ENCODE measurements around the gene DMC1. TPM values are rescaled to one million over a fixed set of nuclear protein-coding genes. Genes with fewer than 3 reads are reported as not detected.

The DMC1 gene
- total RNA-seq, 6 experiments from 2014 or later: 0.55 TPM; not detected in 5

DNA sequence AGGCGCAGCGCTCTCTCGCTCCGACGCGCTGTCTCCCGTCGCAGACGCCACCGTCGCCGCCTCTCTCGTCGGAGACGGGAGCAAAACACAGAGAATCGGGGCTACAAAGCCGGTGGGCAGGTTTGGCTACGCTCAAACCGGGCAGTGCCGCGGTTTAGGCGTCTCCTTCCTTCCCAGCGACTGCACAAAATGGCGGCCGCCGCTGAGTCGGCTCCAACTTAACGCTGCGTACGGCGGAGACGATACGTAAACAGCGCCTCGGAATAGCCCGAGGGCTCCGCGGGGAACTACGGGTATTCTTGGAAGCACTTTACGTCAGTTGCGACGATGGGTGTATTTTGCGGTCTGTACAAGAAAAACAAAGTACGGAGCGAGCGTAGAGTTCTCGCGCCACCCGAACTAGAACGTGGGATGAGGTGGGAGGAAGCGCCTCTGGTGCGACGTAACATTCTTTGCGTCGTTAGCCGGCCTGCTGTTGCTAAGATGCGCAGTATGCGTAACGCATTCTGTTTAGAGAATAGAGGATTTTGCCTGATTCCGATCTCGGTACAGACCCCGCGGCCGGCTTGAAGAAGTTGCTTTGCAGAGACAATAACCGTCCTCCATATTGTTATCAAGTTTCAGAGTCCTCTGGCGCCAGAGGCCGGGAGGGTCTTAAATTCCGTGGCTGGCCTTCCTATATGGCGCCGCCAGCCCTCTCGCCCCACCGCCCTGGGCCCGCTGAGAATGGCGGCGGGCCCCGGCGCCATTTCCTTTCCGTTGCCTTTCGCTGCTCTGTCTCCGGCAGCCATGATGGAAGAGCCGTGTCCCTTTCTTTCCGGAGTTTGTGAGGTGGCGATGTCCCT is 63.6 kb downstream of the DMC1 start, which contains the start of gene DDX17:
Gene DDX17, minus strand, starts transcription at position 194 of the 845 bp plus-strand sequence.
- H3K9me3 ChIP-seq: no peaks in the 10 kb centered on the region
- H3K4me1 ChIP-seq: peaks cover 0 to 38% (median 3%) of the 10 kb centered on the region in 4 donors
- peaks cover 0 to 2% (median 0%) of the 10 kb centered on the region in 4 donors for H3K36me3 ChIP-seq
- H3K27me3 ChIP-seq: no peaks in the 10 kb centered on the region
- intact Hi-C loops (cut with DNase I): no loop called here
- peak; percentile 56 for TF ChIP-seq POLR2A (IDR thresholded peaks at IDR 0.05)
- TF ChIP-seq, protein P1, sequence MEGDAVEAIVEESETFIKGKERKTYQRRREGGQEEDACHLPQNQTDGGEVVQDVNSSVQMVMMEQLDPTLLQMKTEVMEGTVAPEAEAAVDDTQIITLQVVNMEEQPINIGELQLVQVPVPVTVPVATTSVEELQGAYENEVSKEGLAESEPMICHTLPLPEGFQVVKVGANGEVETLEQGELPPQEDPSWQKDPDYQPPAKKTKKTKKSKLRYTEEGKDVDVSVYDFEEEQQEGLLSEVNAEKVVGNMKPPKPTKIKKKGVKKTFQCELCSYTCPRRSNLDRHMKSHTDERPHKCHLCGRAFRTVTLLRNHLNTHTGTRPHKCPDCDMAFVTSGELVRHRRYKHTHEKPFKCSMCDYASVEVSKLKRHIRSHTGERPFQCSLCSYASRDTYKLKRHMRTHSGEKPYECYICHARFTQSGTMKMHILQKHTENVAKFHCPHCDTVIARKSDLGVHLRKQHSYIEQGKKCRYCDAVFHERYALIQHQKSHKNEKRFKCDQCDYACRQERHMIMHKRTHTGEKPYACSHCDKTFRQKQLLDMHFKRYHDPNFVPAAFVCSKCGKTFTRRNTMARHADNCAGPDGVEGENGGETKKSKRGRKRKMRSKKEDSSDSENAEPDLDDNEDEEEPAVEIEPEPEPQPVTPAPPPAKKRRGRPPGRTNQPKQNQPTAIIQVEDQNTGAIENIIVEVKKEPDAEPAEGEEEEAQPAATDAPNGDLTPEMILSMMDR (IDR thresholded peaks at IDR 0.05): no peak
- peak; percentile 86 to 89 (median 88) for ATAC-seq
- peak; percentile 90 to 94 (median 93) for DNase-seq
- 3% methylated on average over 49 of the region's 83 CpGs for WGBS (ENCODE audit: insufficient coverage, low coverage, low lambda C conversion rate, missing lambda C conversion rate)
- peak within 1 kb of the TSS; percentile 76 to 92 (median 91) for H3K4me3 ChIP-seq
- peak within 1 kb of the TSS; percentile 100 for H3K27ac ChIP-seq

DNA sequence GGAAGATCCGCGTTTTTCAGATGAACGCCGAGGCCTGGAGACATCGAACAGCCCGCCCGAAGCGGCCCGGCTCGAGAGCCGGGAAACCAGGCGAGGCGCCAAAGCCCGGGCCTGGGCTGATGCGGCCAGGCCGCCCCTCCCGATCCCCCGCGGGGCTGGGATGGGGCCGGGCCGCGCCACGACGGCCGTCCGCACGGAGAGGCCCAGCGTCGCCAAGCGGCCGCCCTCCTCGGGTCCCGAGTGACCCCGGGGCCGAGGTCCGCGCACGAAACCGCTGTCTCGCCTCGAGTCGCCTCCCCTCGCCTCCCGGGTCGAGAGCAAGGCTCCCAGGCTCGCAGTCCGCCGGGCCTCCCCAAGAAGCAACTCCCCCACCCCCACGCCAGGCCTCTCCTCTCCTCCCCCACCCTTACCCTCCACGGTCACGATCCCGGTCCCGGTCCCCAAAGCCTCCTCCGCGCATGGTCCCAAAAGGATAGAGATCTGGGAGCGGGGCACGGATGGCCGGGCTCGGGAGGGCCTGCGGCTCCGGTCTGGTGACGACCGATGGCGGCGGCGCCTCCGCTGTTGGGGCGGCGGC is 64.4 kb downstream of the DMC1 start:
- Histone ChIP-seq H3K9me3 (no peaks in the 10 kb centered on the region), H3K4me1 (peaks cover 0 to 38% (median 3%) of the 10 kb centered on the region in 4 donors), H3K4me3 (peak overlapping the region; percentile 76 to 92 (median 91)), H3K27ac (peak overlapping the region; percentile 100), H3K27me3 (no peaks in the 10 kb centered on the region), H3K36me3 (peaks cover 0 to 9% (median 2%) of the 10 kb centered on the region in 4 donors)
- WGBS (ENCODE audit: insufficient coverage, low coverage, low lambda C conversion rate, missing lambda C conversion rate): 0% methylated on average over 7 of the region's 69 CpGs
- TF ChIP-seq, protein P1 (IDR thresholded peaks at IDR 0.05): no peak
- TF ChIP-seq POLR2A (IDR thresholded peaks at IDR 0.05): no peak
- ATAC-seq (peak; percentile 51 to 80 (median 72)), DNase-seq (peak; percentile 82 to 86 (median 85))
- intact Hi-C loops (cut with DNase I): no loop called here

DNA sequence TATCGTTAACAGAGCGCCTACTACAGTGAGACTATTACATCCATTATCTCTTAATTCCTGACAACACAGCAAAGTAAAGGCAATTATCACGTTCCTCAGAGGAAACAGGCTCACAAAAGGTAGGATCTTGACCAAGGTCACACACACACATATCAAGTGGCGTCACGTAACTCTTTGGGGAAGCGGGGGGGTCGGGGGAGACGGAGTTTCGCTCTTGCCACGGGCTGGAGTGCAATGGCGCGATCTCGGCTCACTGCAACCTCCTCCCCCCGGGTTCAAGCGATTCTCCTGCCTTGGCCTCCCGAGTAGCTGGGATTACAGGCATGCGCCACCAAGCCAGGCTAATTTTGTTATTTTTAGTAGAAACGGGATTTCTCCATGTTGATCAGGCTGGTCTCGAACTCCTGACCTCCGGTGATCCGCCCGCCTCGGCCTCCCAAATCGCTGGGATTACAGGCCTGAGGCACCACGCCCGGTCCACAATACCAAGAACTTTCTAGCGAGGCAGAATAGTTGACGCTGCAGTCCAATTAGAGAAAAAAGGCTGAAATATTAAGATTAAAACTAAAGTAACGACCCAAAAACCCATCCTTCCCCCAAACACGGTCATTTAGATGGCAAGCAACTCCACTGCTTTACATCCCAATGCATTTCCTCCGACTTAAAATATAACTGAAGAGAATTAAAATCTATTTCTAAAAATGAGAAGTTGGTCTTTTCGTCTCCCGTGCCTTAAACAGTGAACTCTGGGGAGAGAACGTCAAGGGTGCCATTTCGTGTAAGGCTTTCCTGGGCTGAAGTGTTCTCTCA is 65.0 kb downstream of the DMC1 start:
- peak in 3 of 4 donors; percentile 4 to 43 (median 4) for ATAC-seq
- no peaks in the 10 kb centered on the region for H3K9me3 ChIP-seq
- peaks cover 0 to 16% (median 6%) of the 10 kb centered on the region in 4 donors for H3K36me3 ChIP-seq
- intact Hi-C loops (cut with DNase I): no loop called here
- under 1% methylated on average over 25 of the region's 35 CpGs for WGBS (ENCODE audit: insufficient coverage, low coverage, low lambda C conversion rate, missing lambda C conversion rate)
- DNase-seq: peak; percentile 62 to 69 (median 69)
- peaks cover 0 to 38% (median 3%) of the 10 kb centered on the region in 4 donors for H3K4me1 ChIP-seq
- peak overlapping the region; percentile 100 for H3K27ac ChIP-seq
- TF ChIP-seq, protein P1 (IDR thresholded peaks at IDR 0.05): no peak
- TF ChIP-seq POLR2A (IDR thresholded peaks at IDR 0.05): no peak
- H3K4me3 ChIP-seq: peak overlapping the region; percentile 76 to 92 (median 91)
- H3K27me3 ChIP-seq: no peaks in the 10 kb centered on the region

DNA sequence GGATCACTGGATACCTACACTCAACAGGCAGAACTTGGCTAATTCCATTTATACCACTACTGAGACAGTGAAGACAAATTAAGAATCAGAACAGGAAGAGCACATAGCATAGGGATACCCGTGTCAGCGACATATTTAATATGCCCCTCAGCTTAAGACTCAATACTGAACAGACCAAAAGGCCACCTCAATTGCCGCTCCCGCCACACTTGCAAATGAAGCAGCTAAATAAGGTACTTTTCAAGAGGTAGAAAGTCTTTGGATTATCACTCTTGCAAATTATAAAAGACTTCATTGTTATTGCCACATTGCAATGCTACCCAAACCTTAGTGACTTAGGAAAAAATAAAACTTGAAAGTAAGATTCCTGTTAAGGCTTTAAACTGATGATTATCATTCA is 67.0 kb downstream of the DMC1 start:
- no peak overlapping the region for H3K4me3 ChIP-seq
- ATAC-seq (no peak), DNase-seq (no peak)
- H3K4me1 ChIP-seq: peaks cover 0 to 38% (median 3%) of the 10 kb centered on the region in 4 donors
- H3K27me3 ChIP-seq: no peaks in the 10 kb centered on the region
- 58% methylated on average over 4 of the region's 4 CpGs for WGBS (ENCODE audit: insufficient coverage, low coverage, low lambda C conversion rate, missing lambda C conversion rate)
- peaks cover 10 to 35% (median 24%) of the 10 kb centered on the region in 4 donors for H3K36me3 ChIP-seq
- intact Hi-C loops (cut with DNase I): no loop called here
- no peak overlapping the region for H3K27ac ChIP-seq
- H3K9me3 ChIP-seq: no peaks in the 10 kb centered on the region
- no peak for TF ChIP-seq POLR2A (IDR thresholded peaks at IDR 0.05)
- TF ChIP-seq, protein P1 (IDR thresholded peaks at IDR 0.05): no peak
